ENCODE results near the gene ASB2. TPM values are rescaled to one million over a fixed set of nuclear protein-coding genes. Genes with fewer than 3 reads are reported as not detected.

ASB2 gene
- total RNA-seq, 1 experiment from 2014 or later = 0.35 TPM

GRCh38 chr14:93960774-93961438, 15.5 kb downstream of the ASB2 start:
- H4K20me1 ChIP-seq (ENCODE audit: control insufficient read depth, insufficient read depth, insufficient read length) = no peaks in the 10 kb centered on the region
- H2BK120ac ChIP-seq (ENCODE audit: low read depth, low read length, poor library complexity, severe bottlenecking) = no peak overlapping the region
- H2AFZ ChIP-seq (ENCODE audit: low read length) = no peak overlapping the region
- no peak overlapping the region for H3T11ph ChIP-seq (ENCODE audit: low read length)
- no peak overlapping the region for H2BK15ac ChIP-seq (ENCODE audit: low read depth, low read length)
- no peak overlapping the region for H3K23ac ChIP-seq (ENCODE audit: insufficient read length, low read depth, low read length)
- no peak overlapping the region for H3K14ac ChIP-seq (ENCODE audit: insufficient read depth, low read length)
- no peaks in the 10 kb centered on the region for H3K23me2 ChIP-seq (ENCODE audit: insufficient read length, low read depth, low read length, poor library complexity, severe bottlenecking)
- no peak overlapping the region for H2AK5ac ChIP-seq (ENCODE audit: insufficient read length, low read length)
- TF ChIP-seq CTCF (conservative IDR thresholded peaks at IDR 0.05) = no peak
- no peak overlapping the region for H4K91ac ChIP-seq (ENCODE audit: insufficient read length, low read depth, low read length)
- no peak overlapping the region for H3K9ac ChIP-seq (ENCODE audit: extremely low read depth, insufficient read length, low read length)
- H3K36me3 Mint-ChIP-seq (ENCODE audit: insufficient read depth in 1 of 3, low read depth in 3 of 3) = no peaks in the 10 kb centered on the region
- no CpG with 5 or more reads among the region's 3 CpGs for WGBS (ENCODE audit: extremely low coverage, insufficient read length, low lambda C conversion rate)
- no peaks in the 10 kb centered on the region; the same call in 1 of the 2 replicates for H3K27me3 Mint-ChIP-seq (ENCODE audit: low read depth)
- no peak overlapping the region for H4K5ac ChIP-seq (ENCODE audit: insufficient read length, low read depth, low read length)
- H3K4me1 ChIP-seq (ENCODE audit: insufficient read depth, low read length) = no peaks in the 10 kb centered on the region
- H4K8ac ChIP-seq (replicated peaks; ENCODE audit: insufficient read length, low read depth, low read length) = no peak overlapping the region
- H3K18ac ChIP-seq (ENCODE audit: insufficient read length, low read depth, low read length) = no peak overlapping the region
- no peak overlapping the region for H3K27ac ChIP-seq (ENCODE audit: insufficient read length, low read depth, low read length)
- DNase-seq = no peak
- H3K79me2 ChIP-seq (ENCODE audit: insufficient read depth, low read length) = no peaks in the 10 kb centered on the region
- no peaks in the 10 kb centered on the region for H3K79me1 ChIP-seq (ENCODE audit: insufficient read depth, low read depth, low read length, poor library complexity, severe bottlenecking)
- no peaks in the 10 kb centered on the region for H3K9me3 Mint-ChIP-seq
- H3K56ac ChIP-seq (ENCODE audit: insufficient read length, low read depth, low read length) = no peak overlapping the region
- no peak overlapping the region for H3K4me3 Mint-ChIP-seq
- no peaks in the 10 kb centered on the region for H3K9me3 ChIP-seq (ENCODE audit: control insufficient read depth, low read depth, low read length)
- H2BK12ac ChIP-seq (ENCODE audit: insufficient read length, low read depth, low read length) = no peak overlapping the region
- H2BK20ac ChIP-seq (ENCODE audit: low read depth, low read length, poor library complexity, severe bottlenecking) = no peak overlapping the region
- peak overlapping the region in 1 of 3 experiments; percentile 45; a peak in 1 of 7 replicates for H3K27ac Mint-ChIP-seq
- H2BK5ac ChIP-seq (ENCODE audit: insufficient read length, low read length) = no peak overlapping the region
- no peak overlapping the region for H3K4me2 ChIP-seq (ENCODE audit: insufficient read depth, insufficient read length, low read length)
- H3K4me1 Mint-ChIP-seq = peaks cover 19 to 22% of the 10 kb centered on the region in 2 experiments
- H3K4ac ChIP-seq (ENCODE audit: low read depth, low read length) = no peak overlapping the region
- no peaks in the 10 kb centered on the region for H3K27me3 ChIP-seq (ENCODE audit: insufficient read depth, low read length)
